ENCODE measurements around the gene APBA2.

The APBA2 gene

DNA sequence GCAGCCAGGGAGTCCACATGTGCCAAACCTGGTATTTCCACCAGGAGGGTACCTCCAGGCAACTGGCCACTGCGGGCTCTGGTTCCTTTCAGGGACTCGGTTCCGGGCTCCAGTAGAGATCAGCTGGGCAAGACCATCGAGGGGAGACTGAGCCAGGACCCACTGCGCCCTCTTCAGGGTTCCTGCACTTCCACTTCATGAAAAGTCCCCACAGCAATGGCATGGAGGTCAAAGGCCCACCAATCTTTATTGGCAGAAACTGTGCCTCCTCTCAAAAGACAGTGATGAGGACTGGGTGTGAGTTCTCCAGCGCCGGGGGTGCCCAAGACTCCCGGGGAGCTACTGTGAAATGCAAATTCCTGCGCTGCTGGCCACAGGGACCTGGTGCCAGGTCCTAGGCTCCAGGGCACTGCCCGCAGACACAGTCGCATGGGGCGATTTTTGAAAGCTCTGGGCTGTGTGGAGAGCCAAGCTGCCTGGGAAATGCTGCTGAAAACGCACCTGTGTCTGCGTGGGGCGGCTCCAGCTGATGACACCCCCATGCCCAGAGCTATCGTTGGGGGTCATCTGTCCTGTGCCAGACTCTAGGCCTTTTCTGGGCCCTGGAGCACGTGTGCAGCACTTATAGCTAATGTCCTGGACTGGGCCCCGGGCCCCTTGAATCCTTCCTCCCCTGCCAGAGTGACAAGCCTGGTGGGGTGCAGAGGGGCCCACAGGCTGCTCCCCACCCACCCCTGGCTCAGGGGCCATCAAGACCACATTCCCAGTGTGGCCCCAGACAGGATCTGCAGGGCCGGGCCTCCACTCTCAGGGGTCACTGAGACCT is 239.8 kb downstream of the APBA2 start:
- H3K4me1 ChIP-seq (ENCODE audit: low read length): no peaks in the 10 kb centered on the region
- H3K79me2 ChIP-seq (ENCODE audit: low read length): no peaks in the 10 kb centered on the region
- H3K9me3 ChIP-seq (replicated peaks; ENCODE audit: insufficient read depth, low read length): no peaks in the 10 kb centered on the region
- TF ChIP-seq, protein P1, sequence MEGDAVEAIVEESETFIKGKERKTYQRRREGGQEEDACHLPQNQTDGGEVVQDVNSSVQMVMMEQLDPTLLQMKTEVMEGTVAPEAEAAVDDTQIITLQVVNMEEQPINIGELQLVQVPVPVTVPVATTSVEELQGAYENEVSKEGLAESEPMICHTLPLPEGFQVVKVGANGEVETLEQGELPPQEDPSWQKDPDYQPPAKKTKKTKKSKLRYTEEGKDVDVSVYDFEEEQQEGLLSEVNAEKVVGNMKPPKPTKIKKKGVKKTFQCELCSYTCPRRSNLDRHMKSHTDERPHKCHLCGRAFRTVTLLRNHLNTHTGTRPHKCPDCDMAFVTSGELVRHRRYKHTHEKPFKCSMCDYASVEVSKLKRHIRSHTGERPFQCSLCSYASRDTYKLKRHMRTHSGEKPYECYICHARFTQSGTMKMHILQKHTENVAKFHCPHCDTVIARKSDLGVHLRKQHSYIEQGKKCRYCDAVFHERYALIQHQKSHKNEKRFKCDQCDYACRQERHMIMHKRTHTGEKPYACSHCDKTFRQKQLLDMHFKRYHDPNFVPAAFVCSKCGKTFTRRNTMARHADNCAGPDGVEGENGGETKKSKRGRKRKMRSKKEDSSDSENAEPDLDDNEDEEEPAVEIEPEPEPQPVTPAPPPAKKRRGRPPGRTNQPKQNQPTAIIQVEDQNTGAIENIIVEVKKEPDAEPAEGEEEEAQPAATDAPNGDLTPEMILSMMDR (IDR thresholded peaks at IDR 0.05; ENCODE audit: low read length): no peak
- TF ChIP-seq EZH2phosphoT487 (IDR thresholded peaks at IDR 0.05; ENCODE audit: low read length) (no peak), EZH2 (optimal IDR thresholded peaks at IDR 0.05; ENCODE audit: low read depth, low read length) (no peak)
- no peak overlapping the region for H3K9ac ChIP-seq (ENCODE audit: low read length)
- H3F3A ChIP-seq (ENCODE audit: insufficient read depth, low read length): no peaks in the 10 kb centered on the region
- H3K4me2 ChIP-seq (ENCODE audit: low read depth, low read length): no peak overlapping the region
- DNase-seq: no peak
- no peak overlapping the region for H3K4me3 ChIP-seq (ENCODE audit: low read length)
- H4K20me1 ChIP-seq (ENCODE audit: insufficient read depth, low read length): no peaks in the 10 kb centered on the region
- no peaks in the 10 kb centered on the region for H3K27me3 ChIP-seq (replicated peaks; ENCODE audit: insufficient read depth, low read length)
- no peak overlapping the region for H3K27ac ChIP-seq (ENCODE audit: low read length)
- H2AFZ ChIP-seq (ENCODE audit: low read length): no peak overlapping the region
- H3K36me3 ChIP-seq (replicated peaks; ENCODE audit: insufficient read depth, low read length): no peaks in the 10 kb centered on the region
- H3K9me2 ChIP-seq (replicated peaks; ENCODE audit: insufficient read depth, low read length): no peaks in the 10 kb centered on the region

DNA sequence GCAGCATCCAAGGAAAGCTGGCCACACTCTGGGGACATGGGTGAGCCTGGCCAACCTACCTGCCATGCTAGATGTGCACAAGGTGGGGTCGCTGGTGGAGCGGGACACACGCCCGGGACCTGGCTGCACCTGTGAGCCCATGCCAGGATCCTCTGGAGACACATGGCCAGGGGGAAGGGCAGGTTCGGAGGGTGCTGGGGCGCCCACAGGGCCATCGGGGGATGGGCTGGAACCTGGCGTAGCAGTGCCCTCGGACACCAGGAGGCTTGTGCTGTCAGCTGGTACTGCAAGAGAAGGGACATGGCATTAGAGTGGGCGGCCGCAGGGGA is 240.4 kb downstream of the APBA2 start:
- Histone ChIP-seq H3F3A (ENCODE audit: insufficient read depth, low read length) (no peaks in the 10 kb centered on the region), H3K27ac (ENCODE audit: low read length) (no peak overlapping the region), H3K27me3 (replicated peaks; ENCODE audit: insufficient read depth, low read length) (no peaks in the 10 kb centered on the region), H3K9ac (ENCODE audit: low read length) (no peak overlapping the region), H3K9me3 (replicated peaks; ENCODE audit: insufficient read depth, low read length) (no peaks in the 10 kb centered on the region), H3K4me3 (ENCODE audit: low read length) (no peak overlapping the region), H3K9me2 (replicated peaks; ENCODE audit: insufficient read depth, low read length) (no peaks in the 10 kb centered on the region), H3K79me2 (ENCODE audit: low read length) (no peaks in the 10 kb centered on the region), H2AFZ (ENCODE audit: low read length) (no peak overlapping the region), H3K36me3 (replicated peaks; ENCODE audit: insufficient read depth, low read length) (no peaks in the 10 kb centered on the region), H3K4me1 (ENCODE audit: low read length) (no peaks in the 10 kb centered on the region), H4K20me1 (ENCODE audit: insufficient read depth, low read length) (no peaks in the 10 kb centered on the region), H3K4me2 (ENCODE audit: low read depth, low read length) (no peak overlapping the region)
- TF ChIP-seq EZH2phosphoT487 (IDR thresholded peaks at IDR 0.05; ENCODE audit: low read length): no peak
- TF ChIP-seq, protein P1 (IDR thresholded peaks at IDR 0.05; ENCODE audit: low read length): no peak
- no peak for TF ChIP-seq EZH2 (optimal IDR thresholded peaks at IDR 0.05; ENCODE audit: low read depth, low read length)
- no peak for DNase-seq

DNA sequence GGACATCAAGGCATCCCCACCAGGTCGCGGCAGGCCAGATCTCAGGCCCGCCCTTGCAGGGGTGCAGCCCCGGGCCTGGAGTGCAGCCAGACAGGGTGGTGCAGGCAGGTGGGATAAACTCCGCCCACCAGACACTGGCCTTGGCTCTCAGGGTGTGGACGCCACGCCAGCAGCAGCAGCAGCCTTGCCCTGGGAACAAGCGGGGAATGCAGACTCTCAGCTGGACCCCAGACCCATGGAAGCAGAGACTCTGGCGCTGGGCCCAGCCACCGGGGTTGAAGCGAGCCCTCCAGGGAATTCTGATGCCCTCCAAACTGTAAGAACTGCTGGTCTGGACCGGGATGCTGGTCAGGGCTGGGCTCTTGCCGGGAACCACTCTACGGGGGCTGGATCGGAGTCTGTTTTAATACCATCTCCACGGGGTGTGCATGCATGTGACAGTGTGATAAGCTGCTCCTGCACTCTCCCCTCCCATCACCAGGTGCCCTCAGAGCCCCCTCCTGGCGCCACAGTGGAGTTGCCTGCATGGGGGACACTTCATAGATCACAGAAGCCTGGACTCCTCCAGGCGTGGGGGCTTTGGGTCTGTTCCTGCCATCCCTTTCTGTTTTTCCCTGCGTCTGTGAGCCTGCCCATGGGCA is 241.2 kb downstream of the APBA2 start:
- Histone ChIP-seq H4K20me1 (ENCODE audit: insufficient read depth, low read length) (no peaks in the 10 kb centered on the region), H3F3A (ENCODE audit: insufficient read depth, low read length) (no peaks in the 10 kb centered on the region), H3K9ac (ENCODE audit: low read length) (no peak overlapping the region), H3K36me3 (replicated peaks; ENCODE audit: insufficient read depth, low read length) (no peaks in the 10 kb centered on the region), H2AFZ (ENCODE audit: low read length) (no peak overlapping the region), H3K4me1 (ENCODE audit: low read length) (no peaks in the 10 kb centered on the region), H3K27me3 (replicated peaks; ENCODE audit: insufficient read depth, low read length) (no peaks in the 10 kb centered on the region), H3K4me3 (ENCODE audit: low read length) (no peak overlapping the region), H3K4me2 (ENCODE audit: low read depth, low read length) (no peak overlapping the region), H3K9me3 (replicated peaks; ENCODE audit: insufficient read depth, low read length) (no peaks in the 10 kb centered on the region), H3K9me2 (replicated peaks; ENCODE audit: insufficient read depth, low read length) (no peaks in the 10 kb centered on the region), H3K27ac (ENCODE audit: low read length) (no peak overlapping the region), H3K79me2 (ENCODE audit: low read length) (no peaks in the 10 kb centered on the region)
- TF ChIP-seq EZH2phosphoT487 (IDR thresholded peaks at IDR 0.05; ENCODE audit: low read length) (no peak), EZH2 (optimal IDR thresholded peaks at IDR 0.05; ENCODE audit: low read depth, low read length) (no peak)
- TF ChIP-seq, protein P1 (IDR thresholded peaks at IDR 0.05; ENCODE audit: low read length): no peak
- DNase-seq: no peak

Data from MM.1S (cell line).